ENCODE measurements around the gene MPLKIP. TPM values are rescaled to one million over a fixed set of nuclear protein-coding genes. Genes with fewer than 3 reads are reported as not detected.

Gene MPLKIP
- total RNA-seq, 4 donors from 2014 or later = 32.1 to 48.4 (median 34.0) TPM

DNA sequence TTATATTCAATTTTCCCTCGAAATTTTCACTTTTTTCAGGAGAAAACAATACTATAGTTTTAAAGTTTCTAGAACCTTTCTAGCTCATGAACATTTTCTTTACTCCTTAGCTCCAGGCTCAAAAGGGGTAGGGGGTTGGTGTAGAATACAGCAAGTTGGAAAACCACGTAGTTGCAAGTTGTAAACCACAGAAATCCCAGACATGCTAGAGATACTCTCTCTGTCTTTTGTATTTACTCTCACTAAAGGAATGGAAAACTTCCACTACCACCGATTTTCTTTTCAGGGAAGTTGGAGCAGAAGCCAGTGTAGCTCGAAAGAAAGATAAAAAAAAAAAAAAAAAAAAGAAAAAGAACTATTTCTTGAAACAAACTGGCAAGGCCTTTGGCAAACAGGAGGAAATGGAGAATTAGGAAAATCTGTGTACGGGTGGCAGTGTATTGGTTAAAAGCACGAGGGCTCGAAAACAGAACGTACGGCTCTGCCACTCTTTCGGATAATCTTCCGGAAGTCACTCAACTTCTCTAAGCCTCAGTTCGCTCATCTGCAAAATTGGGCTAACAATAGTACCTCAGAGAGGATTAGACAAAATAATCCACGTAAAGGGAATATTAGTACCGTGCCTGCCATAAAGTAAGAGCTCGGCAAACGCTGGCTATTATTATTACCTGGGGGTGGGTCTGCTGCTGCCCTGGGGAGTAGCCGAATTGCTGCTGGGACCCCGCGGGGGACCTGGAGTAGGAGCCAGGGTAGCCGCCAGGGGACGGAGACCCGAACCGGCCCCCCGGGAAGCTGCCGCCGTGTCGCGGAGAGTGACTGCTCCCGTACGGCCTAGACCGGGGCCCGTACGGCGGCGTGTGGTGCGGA, 628 bp downstream of the MPLKIP start:
- TF ChIP-seq, protein P1, sequence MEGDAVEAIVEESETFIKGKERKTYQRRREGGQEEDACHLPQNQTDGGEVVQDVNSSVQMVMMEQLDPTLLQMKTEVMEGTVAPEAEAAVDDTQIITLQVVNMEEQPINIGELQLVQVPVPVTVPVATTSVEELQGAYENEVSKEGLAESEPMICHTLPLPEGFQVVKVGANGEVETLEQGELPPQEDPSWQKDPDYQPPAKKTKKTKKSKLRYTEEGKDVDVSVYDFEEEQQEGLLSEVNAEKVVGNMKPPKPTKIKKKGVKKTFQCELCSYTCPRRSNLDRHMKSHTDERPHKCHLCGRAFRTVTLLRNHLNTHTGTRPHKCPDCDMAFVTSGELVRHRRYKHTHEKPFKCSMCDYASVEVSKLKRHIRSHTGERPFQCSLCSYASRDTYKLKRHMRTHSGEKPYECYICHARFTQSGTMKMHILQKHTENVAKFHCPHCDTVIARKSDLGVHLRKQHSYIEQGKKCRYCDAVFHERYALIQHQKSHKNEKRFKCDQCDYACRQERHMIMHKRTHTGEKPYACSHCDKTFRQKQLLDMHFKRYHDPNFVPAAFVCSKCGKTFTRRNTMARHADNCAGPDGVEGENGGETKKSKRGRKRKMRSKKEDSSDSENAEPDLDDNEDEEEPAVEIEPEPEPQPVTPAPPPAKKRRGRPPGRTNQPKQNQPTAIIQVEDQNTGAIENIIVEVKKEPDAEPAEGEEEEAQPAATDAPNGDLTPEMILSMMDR (IDR thresholded peaks at IDR 0.05; ENCODE audit: low read depth) = no peak

DNA sequence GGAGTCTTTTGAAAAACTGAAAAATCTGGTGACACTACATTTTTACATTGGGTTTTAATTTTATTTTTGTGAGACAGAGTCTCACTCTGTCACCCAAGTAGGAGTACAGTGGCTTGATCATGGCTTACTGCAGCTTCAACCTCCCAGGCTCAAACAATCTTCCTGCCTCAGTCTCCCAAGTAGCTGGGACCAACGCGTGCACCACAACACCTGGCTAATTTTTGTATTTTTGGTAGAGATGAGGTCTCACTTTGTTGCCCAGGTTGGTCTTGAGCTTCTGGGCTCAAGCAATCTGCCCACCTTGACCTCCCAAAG, 11.5 kb downstream of the MPLKIP start:
- TF ChIP-seq, protein P1 (IDR thresholded peaks at IDR 0.05; ENCODE audit: low read depth) = no peak

DNA sequence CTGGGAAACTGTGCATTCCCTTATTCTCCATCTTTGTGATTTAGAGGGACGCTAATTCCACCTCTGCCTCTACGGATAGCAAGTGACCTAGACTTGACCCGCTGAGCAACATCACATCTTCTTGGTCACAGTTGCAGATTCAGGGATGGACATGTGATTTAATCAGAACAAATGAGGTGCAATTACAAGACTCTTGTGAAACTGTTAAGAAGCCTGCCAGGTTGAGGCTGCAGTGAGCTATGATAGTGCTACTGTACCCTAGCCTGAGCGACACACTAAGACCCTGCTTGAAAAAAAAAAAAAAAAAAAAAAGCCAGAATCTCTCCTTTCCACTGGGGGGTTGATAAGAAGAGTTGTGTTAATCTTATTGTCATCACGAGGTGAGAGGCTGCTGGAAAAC, 14.4 kb downstream of the MPLKIP start:
- TF ChIP-seq, protein P1 (IDR thresholded peaks at IDR 0.05; ENCODE audit: low read depth) = no peak

DNA sequence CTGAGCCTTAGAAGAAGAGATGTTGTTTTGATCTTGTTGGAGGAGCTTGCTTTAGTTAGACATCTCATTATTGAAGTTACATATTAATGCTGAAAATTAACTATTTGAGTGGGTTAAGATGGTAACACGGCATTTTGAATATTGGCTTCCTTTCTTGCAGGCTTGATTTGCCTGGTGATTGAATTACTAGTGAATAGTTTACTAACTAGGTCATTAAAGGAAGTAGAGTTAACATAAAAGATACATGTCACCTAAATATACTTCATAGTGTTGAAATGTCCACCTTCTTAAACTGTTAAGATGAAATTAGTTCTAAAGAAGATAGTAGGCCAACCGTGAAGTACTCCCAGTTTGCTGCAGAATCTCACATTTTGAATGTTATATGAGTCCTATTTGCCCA, 18.5 kb downstream of the MPLKIP start:
- TF ChIP-seq, protein P1 (IDR thresholded peaks at IDR 0.05; ENCODE audit: low read depth) = no peak

GRCh38 chr7:40105879-40106473, 28.4 kb downstream of the MPLKIP start:
- TF ChIP-seq, protein P1 (IDR thresholded peaks at IDR 0.05; ENCODE audit: low read depth) = no peak

- TF ChIP-seq, protein P1 (IDR thresholded peaks at IDR 0.05; ENCODE audit: low read depth) = no peak
Observed at GRCh38 chr7:40102897-40103296, 31.5 kb downstream of the MPLKIP start.

DNA sequence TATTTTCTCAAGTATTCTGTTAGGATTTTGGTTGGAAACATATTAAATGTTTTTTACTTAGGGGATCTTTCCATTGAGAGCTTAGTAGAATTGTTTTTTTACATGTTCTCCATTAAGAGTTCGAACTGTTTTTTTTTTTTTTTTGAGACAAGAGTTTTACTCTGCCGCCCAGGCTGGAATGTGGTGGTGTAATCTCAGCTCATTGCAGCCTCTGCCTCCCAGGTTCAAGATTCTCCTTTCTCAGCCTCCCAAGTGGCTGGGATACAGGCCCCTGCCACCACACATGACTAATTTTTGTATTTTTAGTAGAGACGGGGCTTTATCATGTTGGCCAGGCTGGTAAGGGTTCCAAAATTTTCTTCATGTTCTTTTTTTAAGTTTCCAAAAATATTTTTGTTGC, 33.2 kb downstream of the MPLKIP start:
- TF ChIP-seq, protein P1 (IDR thresholded peaks at IDR 0.05; ENCODE audit: low read depth) = no peak

Measured in subcutaneous adipose tissue (tissue), 4 donors.